Ramos (cell line): ENCODE measurements around the gene PDIA5.
"Not testable (repeated sequence)": the region's sequence is repeated elsewhere in the genome, so short reads cannot be mapped to it uniquely, and the experiment has no call there.

Source experiments
- in situ Hi-C: fragments of 300-500 bp; cut with MboI; formaldehyde crosslinking; loops from one replicate; pipeline ENCODE4 v1.14.3; 2022; ENCODE audit warnings: low sequenced_read_pairs; ENCODE audit not compliant: unreplicated experiment

The PDIA5 gene

DNA sequence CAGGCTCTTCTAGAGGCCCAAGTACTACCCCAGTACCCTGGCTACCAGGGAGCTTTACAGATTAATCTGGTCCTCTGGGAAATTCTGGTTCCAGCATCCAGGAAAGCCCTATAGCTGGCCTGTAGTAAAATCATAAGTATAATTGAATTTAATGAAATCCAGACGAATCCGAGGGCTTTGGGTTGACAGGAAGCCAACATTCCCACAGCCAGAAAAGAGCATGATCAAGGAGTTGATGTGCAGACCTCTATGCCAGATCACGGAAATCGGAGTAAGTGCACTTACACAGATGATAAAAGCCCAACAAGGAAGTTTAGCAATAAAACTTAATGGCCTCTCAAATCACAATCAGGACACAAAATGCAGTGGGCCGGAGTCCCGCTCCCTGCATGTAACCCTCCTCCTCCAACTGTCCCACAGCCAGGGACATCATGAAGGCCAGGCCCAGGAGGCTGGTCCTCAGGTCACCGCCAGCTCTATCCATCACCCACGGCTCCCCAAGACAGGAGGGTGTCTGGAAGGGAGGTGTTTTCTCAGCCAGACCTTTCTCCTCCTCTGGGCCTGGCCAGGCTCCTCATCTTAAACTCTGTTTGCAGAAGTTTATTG, 72.1 kb downstream of the PDIA5 start:
- in situ Hi-C loops: no loop called here

DNA sequence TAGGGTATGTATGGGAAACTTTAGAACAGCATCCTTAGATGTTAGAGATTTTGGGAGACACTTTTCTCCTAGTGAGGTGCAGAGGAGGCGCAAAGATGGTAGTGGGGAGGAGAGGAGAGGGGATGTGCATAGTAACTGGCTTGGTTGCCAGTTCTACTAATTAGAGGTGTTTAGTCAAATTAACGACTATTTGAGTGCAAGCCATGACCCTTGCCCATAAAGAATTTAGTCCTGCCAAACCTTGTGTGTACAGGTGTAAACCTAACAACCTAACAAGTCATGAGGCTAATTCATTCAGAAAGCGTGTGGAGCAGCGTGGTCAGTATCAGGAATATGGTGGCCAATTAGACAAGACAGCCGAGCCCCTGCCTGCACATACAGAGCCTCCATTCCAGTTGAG, 72.7 kb downstream of the PDIA5 start:
- in situ Hi-C loops: no loop called here

DNA sequence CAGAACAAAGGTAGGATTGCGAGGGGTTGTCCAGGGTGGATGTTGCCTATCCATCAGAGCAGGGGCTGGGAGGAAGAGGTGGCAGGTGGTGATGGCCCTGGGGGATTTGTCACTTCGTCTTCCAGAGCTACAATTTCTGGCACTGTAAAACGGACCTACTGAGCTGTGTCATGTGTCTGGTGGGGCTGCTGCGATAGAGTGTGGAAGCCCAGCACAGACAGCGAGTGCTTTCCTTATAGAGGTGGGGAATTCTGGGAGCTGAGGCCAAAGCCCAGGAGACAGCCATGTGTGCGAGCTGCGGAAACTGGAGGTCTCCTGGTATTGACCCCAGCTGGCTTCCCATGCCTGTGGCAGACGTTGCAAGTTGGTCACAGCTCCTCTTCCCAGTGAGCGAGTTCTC, 73.7 kb downstream of the PDIA5 start:
- in situ Hi-C loops: no loop called here

DNA sequence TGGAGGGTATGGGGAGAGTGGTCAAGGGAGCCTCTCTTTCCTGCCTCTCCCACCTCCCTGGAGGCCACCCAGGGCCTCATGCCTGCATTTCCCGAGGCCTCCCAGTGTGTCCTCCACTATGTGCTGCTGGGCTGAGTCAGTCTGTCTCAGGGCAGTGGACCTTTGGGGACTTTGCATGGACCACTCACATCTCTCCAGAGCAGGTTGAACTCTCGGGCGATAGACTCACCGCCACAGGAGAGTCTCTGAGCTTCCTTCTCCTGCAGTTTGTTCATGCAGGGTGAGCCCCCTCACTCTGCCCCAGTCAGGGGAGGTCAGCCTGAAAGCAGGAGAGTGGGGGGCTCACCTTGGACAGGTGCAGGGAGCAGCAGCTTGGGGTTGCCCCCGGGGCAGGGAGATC, 74.5 kb downstream of the PDIA5 start:
- in situ Hi-C loops: no loop called here

DNA sequence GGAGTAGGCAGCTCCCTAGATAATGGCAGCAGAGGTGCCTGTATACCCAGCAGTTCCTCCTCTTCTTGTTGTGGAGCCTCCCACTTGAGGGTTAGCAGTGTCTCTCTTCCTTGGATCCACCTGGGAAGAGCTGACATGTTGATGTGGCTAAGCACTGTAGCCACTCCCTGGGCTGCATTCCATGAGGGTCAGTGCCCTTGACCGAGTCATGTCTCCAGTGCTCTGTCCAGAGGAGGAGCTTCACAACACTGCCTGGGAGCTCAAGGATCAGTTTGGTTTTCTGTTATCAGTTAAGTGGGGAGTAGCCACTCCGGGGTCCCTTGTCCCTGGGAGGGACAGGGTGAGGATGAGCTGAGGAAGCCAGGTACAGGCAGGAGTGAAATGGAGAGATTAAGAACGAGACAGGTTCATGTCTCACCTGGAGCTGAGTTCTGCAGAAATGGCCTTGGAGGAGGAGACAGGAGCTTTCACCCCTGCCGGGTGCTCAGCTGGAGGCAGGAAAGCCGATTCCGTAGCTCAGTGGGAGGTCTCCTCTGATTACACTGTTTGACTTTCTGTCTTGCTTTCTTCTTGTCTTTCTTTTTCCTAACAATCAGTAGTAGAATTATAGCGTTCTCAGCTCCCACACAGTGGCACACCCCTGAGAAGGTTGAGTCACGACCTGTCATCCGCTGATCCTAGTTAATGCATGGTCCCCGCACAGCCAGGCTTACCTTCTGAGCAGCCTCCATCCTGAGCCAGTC, 77.0 kb downstream of the PDIA5 start:
- in situ Hi-C loops: no loop called here

DNA sequence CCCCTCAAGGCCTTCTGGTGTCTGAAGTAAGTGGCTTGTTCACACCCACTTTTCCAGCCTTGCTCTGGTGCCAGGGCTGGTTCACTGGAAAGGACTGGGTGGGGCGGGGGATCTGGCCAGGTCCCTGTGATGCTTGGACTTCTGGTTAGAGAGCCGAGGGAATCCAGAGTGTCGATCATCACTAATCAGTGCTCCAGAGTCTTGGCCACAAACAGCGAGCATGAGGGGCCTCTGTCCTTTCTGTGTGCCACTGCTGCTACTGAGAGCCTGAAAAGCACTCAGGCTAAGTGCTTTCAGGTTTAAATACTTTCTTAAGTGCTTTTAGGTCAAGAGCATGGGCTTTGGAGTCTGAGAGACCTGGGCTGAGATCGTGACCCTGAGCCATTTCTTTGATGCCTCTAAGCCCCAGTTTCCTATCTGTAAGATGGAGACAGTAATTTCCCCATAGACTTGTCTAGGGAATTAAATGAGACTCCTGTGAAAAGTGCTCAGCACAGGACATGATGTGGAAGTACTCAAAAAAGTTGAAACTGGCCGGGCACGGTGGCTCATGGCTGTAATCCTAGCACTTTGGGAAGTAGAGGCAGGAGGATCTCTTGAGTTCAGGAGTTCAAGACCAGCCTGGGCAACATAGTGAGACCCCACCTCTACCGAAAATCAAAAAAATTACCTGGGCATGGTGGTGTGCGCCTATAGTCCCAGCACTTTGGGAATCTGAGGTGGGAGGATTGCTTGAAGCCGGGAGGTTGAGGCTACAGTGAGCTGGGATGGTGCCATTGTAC, 81.1 kb downstream of the PDIA5 start:
- in situ Hi-C loops: no loop called here

DNA sequence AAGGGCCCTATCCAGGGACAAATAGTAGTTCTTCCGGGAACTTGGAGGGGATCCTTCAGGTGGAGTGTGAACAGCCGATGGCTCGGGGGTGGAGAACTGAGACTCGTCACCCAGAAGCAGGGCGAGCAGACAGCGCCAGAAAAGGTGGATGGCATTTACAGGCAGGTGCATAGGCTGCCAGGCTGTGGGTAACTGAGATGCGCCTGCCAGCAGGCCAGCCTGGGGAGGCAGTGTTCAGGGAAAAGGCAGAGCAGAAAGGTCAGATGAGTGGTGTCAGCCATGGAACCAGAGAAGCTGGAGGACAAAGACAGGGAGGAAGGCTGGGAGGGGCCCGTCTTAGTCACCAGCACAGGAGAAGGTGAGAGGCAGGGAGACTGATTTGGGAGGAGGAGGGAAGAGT, 81.9 kb downstream of the PDIA5 start:
- in situ Hi-C loops: no loop called here

DNA sequence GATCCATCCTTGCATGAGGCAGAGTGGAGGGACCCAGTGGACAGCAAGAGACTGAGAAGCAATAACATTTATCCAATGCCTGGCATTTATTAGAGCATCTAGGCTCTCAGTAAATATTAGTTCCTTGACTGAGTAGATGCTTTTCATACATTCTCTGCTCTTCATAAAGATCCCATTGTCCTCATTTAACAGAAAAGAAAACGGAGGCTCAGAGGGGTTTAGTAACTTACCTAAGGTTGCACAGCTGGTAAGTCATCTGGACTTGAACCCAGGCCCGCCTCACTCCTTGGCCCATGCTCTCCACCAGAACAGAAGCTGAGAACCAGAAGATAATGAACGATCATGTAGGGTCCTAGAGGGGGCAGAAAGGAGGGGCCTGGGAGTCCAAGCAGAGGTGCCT, 82.7 kb downstream of the PDIA5 start:
- in situ Hi-C loops: no loop called here

DNA sequence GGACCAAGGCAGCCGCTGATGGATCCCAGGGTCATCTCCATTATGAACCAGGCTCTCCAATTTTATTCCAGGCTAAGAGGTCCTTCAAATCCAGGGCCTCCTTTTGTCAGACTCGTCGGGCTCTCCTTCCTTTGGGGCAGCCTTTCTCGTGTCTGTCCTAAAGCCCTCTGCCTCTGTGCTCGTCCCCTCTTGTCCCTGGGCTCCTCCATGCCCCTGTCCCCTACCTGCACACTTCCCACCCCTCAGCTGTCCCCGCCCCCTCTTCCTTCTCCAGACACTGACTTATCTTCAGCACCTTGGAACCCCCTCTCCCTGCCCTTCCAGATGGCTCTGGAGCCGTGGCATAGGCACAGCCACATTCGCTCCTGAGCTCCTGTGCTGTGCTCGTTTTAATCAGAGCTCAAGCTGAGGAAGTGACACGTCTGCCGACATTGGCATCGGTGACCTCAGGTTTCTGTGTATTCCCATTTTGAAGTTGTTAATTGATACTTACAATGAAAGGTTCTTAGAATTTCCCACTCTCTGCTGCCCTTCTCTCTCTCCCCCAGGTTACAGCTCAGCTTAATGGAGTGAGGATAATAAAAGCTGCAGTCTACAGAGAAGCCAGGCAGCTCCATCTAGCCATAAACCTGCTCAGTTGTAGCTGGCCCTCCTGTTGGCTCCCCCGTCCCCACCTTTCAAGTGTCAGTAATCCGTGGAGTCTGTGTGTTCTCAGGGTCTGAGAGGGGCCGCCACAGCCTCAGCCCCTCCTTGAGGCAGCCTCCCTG, 83.8 kb downstream of the PDIA5 start:
- in situ Hi-C loops: no loop called here

DNA sequence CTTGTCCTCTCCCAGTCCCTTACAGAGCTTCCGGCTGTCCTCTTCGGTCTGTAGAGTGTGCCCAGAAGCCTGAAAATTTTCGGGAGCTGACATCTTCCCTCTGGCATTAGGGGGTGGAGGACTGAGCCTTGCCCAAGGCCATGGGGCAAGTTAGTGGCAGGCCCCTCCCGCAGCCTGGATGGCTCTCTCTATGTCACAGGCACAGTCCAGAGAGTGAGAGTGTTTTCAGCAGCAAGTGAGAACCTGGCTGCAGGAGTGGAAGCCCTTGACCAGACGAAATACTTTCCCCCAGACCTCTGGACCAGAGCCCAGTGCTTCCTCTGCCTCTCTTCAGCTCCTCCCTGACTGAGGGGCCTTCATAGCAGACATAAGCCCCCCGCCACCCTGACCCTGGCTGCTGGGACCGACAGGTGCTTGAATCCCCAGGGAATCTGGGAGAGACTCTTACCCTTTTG, 84.5 kb downstream of the PDIA5 start:
- in situ Hi-C loops: no loop called here

DNA sequence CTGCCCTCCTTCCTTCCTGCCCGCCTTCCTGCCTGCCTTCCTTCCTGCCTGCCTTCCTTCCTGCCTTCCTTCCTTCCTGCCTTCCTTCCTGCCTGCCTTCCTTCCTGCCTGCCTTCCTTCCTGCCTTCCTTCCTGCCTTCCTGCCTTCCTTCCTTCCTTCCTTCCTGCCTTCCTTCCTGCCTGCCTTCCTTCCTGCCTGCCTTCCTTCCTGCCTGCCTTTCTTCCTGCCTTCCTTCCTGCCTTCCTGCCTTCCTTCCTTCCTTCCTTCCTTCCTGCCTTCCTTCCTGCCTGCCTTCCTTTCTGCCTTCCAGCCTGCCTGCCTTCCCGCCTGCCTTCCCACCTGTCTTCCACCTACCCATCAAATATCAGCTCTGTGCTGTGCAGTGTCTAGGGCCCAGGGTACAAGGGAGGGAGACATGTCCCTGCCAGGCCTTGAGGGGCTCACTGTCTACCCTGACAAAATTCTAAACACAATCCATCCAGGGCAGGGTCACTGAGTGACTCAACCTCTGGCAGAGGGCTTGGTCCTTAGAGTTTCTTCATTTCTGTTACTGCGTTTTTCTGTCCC, 85.1 kb downstream of the PDIA5 start:
- in situ Hi-C loops: not testable (repeated sequence)

DNA sequence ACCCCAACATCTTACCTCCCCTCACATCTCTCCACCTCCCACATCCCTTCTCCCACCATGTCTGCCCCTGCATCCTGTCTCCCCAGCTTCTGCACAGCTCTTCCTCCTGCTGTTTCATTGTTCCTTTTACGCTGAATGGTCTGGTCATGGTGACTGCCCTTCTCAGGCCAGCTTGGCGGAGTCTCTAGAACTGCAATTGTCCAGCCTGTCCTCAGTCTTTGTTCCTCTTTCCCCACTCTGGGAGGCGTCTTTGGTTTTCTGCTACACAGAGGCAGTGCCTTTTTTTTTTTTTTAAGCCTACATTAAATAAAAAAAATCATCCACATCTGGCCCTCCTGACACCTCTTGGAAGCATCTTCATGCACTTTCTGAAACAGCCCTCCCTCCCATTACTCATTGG, 85.9 kb downstream of the PDIA5 start:
- in situ Hi-C loops: no loop called here

DNA sequence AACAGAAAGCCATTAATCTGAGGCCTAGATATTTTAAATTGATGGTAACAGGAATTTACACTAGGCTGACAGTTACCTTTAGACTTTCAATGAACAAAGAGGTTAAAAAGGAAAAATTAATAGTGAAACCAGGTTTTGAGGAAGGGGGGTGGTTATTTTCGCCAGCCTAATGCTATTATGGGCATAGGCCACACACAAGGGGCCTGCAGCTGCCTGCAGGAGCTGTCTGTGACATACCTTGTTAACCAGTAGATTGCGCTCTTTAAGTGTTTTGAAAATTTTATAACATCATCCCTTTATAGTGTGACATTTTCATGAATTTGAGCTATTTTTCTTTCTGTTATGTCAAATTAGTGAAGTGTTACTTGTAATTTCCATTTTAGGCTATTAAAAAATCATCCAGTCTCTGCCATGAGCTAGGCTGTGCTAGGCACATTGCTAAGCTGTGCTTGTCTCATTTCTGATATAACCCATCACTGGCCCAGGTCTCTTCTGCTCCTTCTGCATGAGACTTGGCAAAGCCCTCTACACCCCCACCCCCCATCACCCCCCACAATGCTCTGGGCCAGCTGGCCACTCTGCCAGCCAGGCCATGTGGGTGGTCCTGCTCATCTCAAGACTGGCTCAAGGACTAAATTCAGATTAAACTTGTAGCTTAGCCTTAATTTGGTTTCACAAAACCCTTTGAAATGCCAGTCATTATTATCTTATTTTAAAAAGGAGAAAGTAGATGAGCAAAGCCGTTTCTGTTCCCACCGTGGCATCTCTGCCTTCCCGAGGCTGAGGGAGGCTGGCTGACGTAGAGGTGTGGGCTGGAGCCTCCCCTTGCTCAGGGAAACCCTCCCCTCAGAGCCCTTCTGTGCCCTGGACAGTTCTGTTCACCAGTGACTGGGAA, 86.5 kb downstream of the PDIA5 start:
- in situ Hi-C loops: no loop called here

DNA sequence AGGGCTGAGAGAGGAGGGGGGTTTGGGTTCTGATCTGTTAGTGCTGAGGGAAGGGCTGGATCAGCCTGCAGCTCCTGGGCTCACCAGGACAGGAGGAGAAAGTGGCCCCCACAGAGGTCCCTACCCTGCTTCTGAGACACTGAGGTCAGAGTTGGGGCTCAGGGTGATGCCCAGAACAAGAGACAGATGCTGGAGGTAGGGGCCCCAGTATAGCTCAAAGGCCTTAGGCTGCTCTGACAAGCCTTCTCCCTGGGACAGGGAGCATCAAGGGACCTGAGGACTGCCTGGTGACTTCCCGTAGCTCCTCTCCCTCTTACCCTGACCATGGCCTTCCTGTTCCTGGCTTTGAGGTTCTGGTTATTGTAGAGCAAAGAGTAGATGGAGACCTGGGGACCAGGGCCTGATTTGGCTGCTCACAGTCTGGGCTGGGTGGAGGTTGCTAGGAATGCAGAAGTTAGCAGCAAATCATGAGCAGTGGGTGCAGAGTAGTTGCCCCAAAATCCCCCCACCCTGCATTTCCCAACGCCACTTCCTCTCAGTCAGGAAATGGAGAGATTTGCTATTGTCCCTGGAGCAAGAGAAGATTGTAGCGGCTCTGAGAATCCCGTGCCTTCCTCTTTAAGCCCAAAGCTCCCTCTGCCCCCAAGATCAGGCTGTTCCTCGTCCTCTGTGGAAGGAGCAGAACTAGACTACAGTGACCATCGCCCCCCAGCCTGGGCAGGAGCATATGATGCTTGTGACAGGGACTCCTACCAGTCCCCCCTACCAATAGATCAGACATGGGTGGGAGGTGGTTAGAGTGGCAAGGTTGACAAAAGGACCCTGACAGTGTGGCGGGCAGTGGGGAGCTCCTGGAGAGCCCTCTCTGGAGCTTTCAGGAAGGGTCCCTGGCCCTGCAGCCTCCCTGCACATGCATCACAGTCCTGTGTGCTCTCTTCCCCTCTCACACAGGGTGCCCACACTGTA, 87.5 kb downstream of the PDIA5 start:
- in situ Hi-C loops: no loop called here

DNA sequence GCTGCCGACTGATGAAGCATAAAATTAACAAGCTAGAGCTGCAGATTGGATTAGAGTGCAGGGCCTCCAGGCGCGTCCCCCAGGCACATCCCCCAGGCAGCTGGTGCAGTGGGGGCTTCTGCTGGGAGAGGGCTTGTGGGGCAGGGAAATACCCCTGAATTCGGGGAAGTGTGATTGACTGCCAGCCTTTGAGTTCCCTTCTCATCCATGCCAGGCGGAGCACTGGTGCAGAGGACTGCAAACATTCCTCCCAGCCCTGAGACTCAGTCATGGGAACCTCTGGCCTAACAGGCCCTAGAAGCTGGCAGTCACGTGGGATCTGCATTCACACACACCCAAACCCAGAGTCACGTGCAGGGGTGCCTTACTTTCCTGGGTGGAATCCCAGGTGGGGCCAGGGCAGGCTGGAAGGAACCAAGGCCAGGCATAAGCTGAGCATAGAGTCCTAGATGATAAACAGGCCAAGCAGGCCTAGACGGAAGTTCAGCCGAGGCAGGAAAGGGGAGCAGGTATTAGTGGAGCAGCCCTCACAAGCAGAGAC, 88.7 kb downstream of the PDIA5 start:
- in situ Hi-C loops: no loop called here

DNA sequence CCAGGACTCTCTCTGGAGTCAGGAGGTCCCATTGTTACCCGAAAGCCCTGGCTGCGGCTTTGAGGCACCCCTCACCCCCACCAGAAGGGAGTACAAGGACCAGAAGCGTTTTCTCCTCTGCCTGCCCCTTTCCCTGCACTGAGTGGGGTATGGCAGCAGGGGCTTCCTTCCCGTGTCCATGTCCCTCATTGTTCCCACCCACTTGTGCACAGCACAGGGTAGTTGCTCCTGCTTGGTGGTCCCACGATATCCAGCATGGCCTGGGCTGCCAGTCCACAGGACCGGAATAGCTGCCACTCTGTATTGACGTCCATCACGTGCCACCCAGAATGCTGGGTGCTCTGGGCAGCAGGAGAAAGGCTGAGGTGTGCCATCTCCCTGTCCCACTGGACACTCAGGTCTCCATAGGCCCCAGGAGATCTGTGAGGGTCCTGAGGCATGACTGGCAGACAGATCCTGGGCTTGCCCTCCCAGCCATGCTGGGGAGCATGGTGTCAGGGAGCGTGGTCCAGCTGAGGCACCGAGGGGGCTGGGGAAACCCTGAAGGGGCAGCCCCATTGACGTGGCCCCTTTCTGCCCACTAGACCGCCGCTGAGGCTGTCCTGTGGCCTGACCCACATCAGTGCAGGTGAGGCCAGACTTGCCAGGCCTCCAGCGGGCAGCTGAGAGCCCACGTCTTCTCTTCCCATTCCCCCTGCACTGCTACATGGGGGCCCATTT, 89.6 kb downstream of the PDIA5 start:
- in situ Hi-C loops: no loop called here

DNA sequence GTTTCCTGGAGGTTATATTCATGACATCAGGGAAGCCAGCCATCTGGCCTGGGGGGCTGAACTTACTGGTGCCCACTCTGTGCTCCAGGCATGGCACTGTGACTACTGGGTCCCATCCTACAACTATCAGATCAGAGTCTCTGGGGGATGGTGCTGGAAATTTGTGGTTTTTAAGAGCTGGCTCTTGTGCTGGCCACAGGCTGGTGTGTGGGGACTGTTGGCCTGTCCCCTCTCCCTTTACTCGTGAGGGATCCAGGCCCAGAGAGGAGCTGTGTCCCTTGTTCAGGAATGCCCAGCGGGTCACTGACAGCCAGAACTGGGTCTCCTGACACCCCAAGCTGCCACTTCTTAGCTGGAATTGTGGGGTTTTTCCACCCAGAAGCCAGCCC, 90.4 kb downstream of the PDIA5 start:
- in situ Hi-C loops: no loop called here
